ENCODE results near the gene PAX7.
A peak's percentile ranks its signal among the peaks of the same experiment; 100 is the strongest.

PAX7 gene

DNA sequence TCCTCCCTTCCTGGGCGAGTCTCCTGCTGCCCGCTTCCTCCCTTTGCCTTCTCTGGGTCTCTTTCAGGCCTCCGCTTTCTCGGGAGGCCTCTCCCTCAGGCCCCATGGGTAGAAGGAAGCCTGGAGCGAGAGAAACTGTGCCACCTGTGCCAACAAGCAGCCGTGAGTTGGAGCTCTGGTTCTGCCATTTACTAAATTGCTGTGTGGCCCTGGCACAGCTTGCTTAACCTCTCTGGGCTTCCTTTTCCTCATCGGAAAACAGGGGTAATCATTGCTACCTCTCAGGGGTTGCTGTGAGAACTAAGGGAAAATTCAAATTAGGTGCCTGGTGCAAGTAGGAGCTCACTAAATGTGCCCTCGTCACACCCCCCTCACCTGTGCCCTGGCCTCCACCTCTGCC is 80.4 kb downstream of the PAX7 start:
- Histone ChIP-seq H3K36me3 (ENCODE audit: insufficient read depth, insufficient read length, low read length) (no peaks in the 10 kb centered on the region), H3K4me3 (ENCODE audit: insufficient read length, low read depth) (no peak overlapping the region), H3K4me1 (ENCODE audit: insufficient read depth, insufficient read length) (no peaks in the 10 kb centered on the region), H3K9me3 (ENCODE audit: insufficient read depth, low read length) (no peaks in the 10 kb centered on the region), H3K9ac (ENCODE audit: insufficient read length, low read depth) (no peak overlapping the region), H3K27me3 (ENCODE audit: insufficient read depth, insufficient read length) (peaks cover 38% of the 10 kb centered on the region)
- TF ChIP-seq SUZ12 (IDR thresholded peaks at IDR 0.05; ENCODE audit: extremely low read depth, insufficient read depth, insufficient read length) (no peak), YY1 (IDR thresholded peaks at IDR 0.05; ENCODE audit: insufficient read depth, insufficient read length) (no peak), ZNF274 (IDR thresholded peaks at IDR 0.05; ENCODE audit: low read depth, low read length) (no peak)
- no peak for DNase-seq (ENCODE audit: low read depth, low spot score)

GRCh38 chr1:18711536-18712251 is 81.0 kb downstream of the PAX7 start:
- no peaks in the 10 kb centered on the region for H3K36me3 ChIP-seq (ENCODE audit: insufficient read depth, insufficient read length, low read length)
- DNase-seq (ENCODE audit: low read depth, low spot score) = no peak
- H3K9ac ChIP-seq (ENCODE audit: insufficient read length, low read depth) = no peak overlapping the region
- TF ChIP-seq ZNF274 (IDR thresholded peaks at IDR 0.05; ENCODE audit: low read depth, low read length) (no peak), SUZ12 (IDR thresholded peaks at IDR 0.05; ENCODE audit: extremely low read depth, insufficient read depth, insufficient read length) (no peak), YY1 (IDR thresholded peaks at IDR 0.05; ENCODE audit: insufficient read depth, insufficient read length) (no peak)
- H3K9me3 ChIP-seq (ENCODE audit: insufficient read depth, low read length) = no peaks in the 10 kb centered on the region
- H3K4me1 ChIP-seq (ENCODE audit: insufficient read depth, insufficient read length) = no peaks in the 10 kb centered on the region
- H3K27me3 ChIP-seq (ENCODE audit: insufficient read depth, insufficient read length) = peaks cover 44% of the 10 kb centered on the region
- no peak overlapping the region for H3K4me3 ChIP-seq (ENCODE audit: insufficient read length, low read depth)

- no peak for TF ChIP-seq SUZ12 (IDR thresholded peaks at IDR 0.05; ENCODE audit: extremely low read depth, insufficient read depth, insufficient read length)
- no peak for TF ChIP-seq ZNF274 (IDR thresholded peaks at IDR 0.05; ENCODE audit: low read depth, low read length)
- no peak for TF ChIP-seq YY1 (IDR thresholded peaks at IDR 0.05; ENCODE audit: insufficient read depth, insufficient read length)
- Histone ChIP-seq H3K9ac (ENCODE audit: insufficient read length, low read depth) (no peak overlapping the region), H3K4me1 (ENCODE audit: insufficient read depth, insufficient read length) (no peaks in the 10 kb centered on the region), H3K36me3 (ENCODE audit: insufficient read depth, insufficient read length, low read length) (no peaks in the 10 kb centered on the region), H3K4me3 (ENCODE audit: insufficient read length, low read depth) (no peak overlapping the region), H3K9me3 (ENCODE audit: insufficient read depth, low read length) (no peaks in the 10 kb centered on the region), H3K27me3 (ENCODE audit: insufficient read depth, insufficient read length) (peaks cover 49% of the 10 kb centered on the region)
- no peak for DNase-seq (ENCODE audit: low read depth, low spot score)
Observed at GRCh38 chr1:18712252-18712600, 81.6 kb downstream of the PAX7 start.

GRCh38 chr1:18714404-18715175 is 83.9 kb downstream of the PAX7 start:
- no peak for TF ChIP-seq SUZ12 (IDR thresholded peaks at IDR 0.05; ENCODE audit: extremely low read depth, insufficient read depth, insufficient read length)
- no peak for TF ChIP-seq YY1 (IDR thresholded peaks at IDR 0.05; ENCODE audit: insufficient read depth, insufficient read length)
- no peak for TF ChIP-seq ZNF274 (IDR thresholded peaks at IDR 0.05; ENCODE audit: low read depth, low read length)
- DNase-seq (ENCODE audit: low read depth, low spot score) = no peak
- Histone ChIP-seq H3K4me1 (ENCODE audit: insufficient read depth, insufficient read length) (no peaks in the 10 kb centered on the region), H3K9ac (ENCODE audit: insufficient read length, low read depth) (no peak overlapping the region), H3K4me3 (ENCODE audit: insufficient read length, low read depth) (no peak overlapping the region), H3K9me3 (ENCODE audit: insufficient read depth, low read length) (no peaks in the 10 kb centered on the region), H3K36me3 (ENCODE audit: insufficient read depth, insufficient read length, low read length) (no peaks in the 10 kb centered on the region), H3K27me3 (ENCODE audit: insufficient read depth, insufficient read length) (peaks cover 70% of the 10 kb centered on the region)

DNA sequence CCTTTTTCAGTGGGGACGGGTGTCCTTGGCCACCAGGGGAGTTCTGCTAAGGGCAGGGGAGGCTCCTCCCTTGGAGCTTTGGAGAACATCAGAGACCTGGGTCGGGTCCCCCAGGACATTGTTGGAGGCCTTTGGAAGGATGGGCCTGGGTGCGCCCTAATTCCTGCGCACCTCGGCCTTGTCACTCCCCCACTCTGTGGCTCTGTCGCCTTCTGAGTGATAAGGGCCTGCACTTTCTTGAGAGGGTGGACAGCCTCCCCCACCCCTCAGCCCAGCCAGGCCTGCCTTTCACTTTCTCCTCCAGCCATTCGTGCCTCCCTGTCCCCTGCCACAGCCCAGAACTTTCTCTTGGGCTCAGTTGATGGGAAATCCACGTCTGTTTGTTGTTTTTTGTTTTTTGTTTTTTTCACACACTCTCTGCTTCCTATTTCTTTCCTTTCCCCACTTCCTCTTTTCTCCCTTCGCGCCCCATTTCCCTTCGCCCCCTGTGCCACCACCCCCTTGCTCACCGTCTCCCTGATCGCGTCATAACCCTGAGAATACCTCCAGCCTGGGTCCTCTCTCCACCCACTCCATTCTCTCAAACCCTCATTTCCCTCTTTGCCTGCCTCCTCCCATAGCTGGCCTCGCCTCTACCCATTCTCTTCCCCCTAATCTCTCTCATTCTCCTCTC is 85.6 kb downstream of the PAX7 start:
- no peak for TF ChIP-seq SUZ12 (IDR thresholded peaks at IDR 0.05; ENCODE audit: extremely low read depth, insufficient read depth, insufficient read length)
- no peak for TF ChIP-seq YY1 (IDR thresholded peaks at IDR 0.05; ENCODE audit: insufficient read depth, insufficient read length)
- TF ChIP-seq ZNF274 (IDR thresholded peaks at IDR 0.05; ENCODE audit: low read depth, low read length) = no peak
- Histone ChIP-seq H3K9ac (ENCODE audit: insufficient read length, low read depth) (no peak overlapping the region), H3K9me3 (ENCODE audit: insufficient read depth, low read length) (no peaks in the 10 kb centered on the region), H3K4me3 (ENCODE audit: insufficient read length, low read depth) (no peak overlapping the region), H3K4me1 (ENCODE audit: insufficient read depth, insufficient read length) (no peaks in the 10 kb centered on the region), H3K36me3 (ENCODE audit: insufficient read depth, insufficient read length, low read length) (no peaks in the 10 kb centered on the region), H3K27me3 (ENCODE audit: insufficient read depth, insufficient read length) (peaks cover 56% of the 10 kb centered on the region)
- no peak for DNase-seq (ENCODE audit: low read depth, low spot score)

- TF ChIP-seq ZNF274 (IDR thresholded peaks at IDR 0.05; ENCODE audit: low read depth, low read length) = no peak
- TF ChIP-seq SUZ12 (IDR thresholded peaks at IDR 0.05; ENCODE audit: extremely low read depth, insufficient read depth, insufficient read length) = no peak
- TF ChIP-seq YY1 (IDR thresholded peaks at IDR 0.05; ENCODE audit: insufficient read depth, insufficient read length) = no peak
- DNase-seq (ENCODE audit: low read depth, low spot score) = no peak
- H3K4me3 ChIP-seq (ENCODE audit: insufficient read length, low read depth) = peak overlapping the region; percentile 36
- peak overlapping the region; percentile 70 for H3K9ac ChIP-seq (ENCODE audit: insufficient read length, low read depth)
- no peaks in the 10 kb centered on the region for H3K36me3 ChIP-seq (ENCODE audit: insufficient read depth, insufficient read length, low read length)
- H3K27me3 ChIP-seq (ENCODE audit: insufficient read depth, insufficient read length) = peaks cover 51% of the 10 kb centered on the region
- H3K9me3 ChIP-seq (ENCODE audit: insufficient read depth, low read length) = no peaks in the 10 kb centered on the region
- H3K4me1 ChIP-seq (ENCODE audit: insufficient read depth, insufficient read length) = no peaks in the 10 kb centered on the region
Observed at GRCh38 chr1:18716785-18717678, 86.4 kb downstream of the PAX7 start.
